HepG2 (cell line): ENCODE measurements around the gene RIPK1. TPM values are rescaled to one million over a fixed set of nuclear protein-coding genes. Genes with fewer than 3 reads are reported as not detected.

ENCODE experiments used
- ATF7 ChIP-seq, 2 experiments: fragments of 450-650 bp in 1 of 2; sonication (generic) in 1 of 2; formaldehyde crosslinking in 1 of 2; IDR thresholded peaks; 2 replicates each; pipeline versions ENCODE4 v1.4.0 to v1.6.1; 2016 to 2020; ENCODE audit warnings: antibody characterized with exemption in 1 of 2, mild to moderate bottlenecking in 1 of 2, missing genetic modification reagents in 1 of 2
- CHD2 ChIP-seq: IDR thresholded peaks from 2 replicates; pipeline ENCODE4 v1.6.1; 2011; ENCODE audit warnings: low read depth, low read length, improper control_type of control experiment
- CHD4 ChIP-seq: fragments of 200-600 bp; sonication (generic); IDR thresholded peaks from 2 replicates; pipeline ENCODE4 v1.7.0; 2017; ENCODE audit warnings: mild to moderate bottlenecking, low read length, borderline replicate concordance
- EED ChIP-seq: sonication (generic); formaldehyde crosslinking; IDR thresholded peaks from 2 replicates; pipeline ENCODE4 v1.5.0; 2020; ENCODE audit warnings: mild to moderate bottlenecking, missing genetic modification reagents
- FOXJ3 ChIP-seq: sonication (generic); formaldehyde crosslinking; IDR thresholded peaks from 2 replicates; pipeline ENCODE4 v1.4.0; 2020; ENCODE audit warnings: missing genetic modification reagents, mild to moderate bottlenecking, borderline replicate concordance
- GRHL1 ChIP-seq: sonication (generic); formaldehyde crosslinking; conservative IDR thresholded peaks from 2 replicates; pipeline ENCODE4 v1.8.0; 2022; ENCODE audit warnings: missing genetic modification reagents
- IRF2 ChIP-seq: IDR thresholded peaks from 2 replicates; pipeline ENCODE4 v1.6.1; 2018; ENCODE audit warnings: missing genetic modification reagents, missing compliant biosample characterization
- MIER2 ChIP-seq: IDR thresholded peaks from 2 replicates; pipeline ENCODE4 v1.6.1; 2016; ENCODE audit warnings: missing biosample characterization, missing genetic modification reagents
- MYPOP ChIP-seq: sonication (generic); formaldehyde crosslinking; IDR thresholded peaks from 2 replicates; pipeline ENCODE4 v1.8.1; 2023; ENCODE audit warnings: mild to moderate bottlenecking, moderate library complexity, missing genetic modification reagents
- NFATC3 ChIP-seq: sonication (generic); formaldehyde crosslinking; IDR thresholded peaks from 2 replicates; pipeline ENCODE4 v1.5.1; 2020; ENCODE audit warnings: mild to moderate bottlenecking, missing genetic modification reagents
- RBM39 ChIP-seq: fragments of 200-400 bp; formaldehyde crosslinking; IDR thresholded peaks from one replicate; pipeline ENCODE4 v1.6.1; 2018; ENCODE audit warnings: antibody characterized with exemption, mild to moderate bottlenecking, low read depth, low read length; ENCODE audit not compliant: poor library complexity, severe bottlenecking
- SALL2 ChIP-seq: sonication (generic); formaldehyde crosslinking; IDR thresholded peaks from 2 replicates; pipeline ENCODE4 v1.8.1; 2023; ENCODE audit warnings: mild to moderate bottlenecking, missing genetic modification reagents, inconsistent platforms
- SNAPC2 ChIP-seq: sonication (generic); formaldehyde crosslinking; IDR thresholded peaks from 2 replicates; pipeline ENCODE4 v1.8.1; 2022; ENCODE audit warnings: mild to moderate bottlenecking, missing genetic modification reagents
- ZFP41 ChIP-seq: sonication (generic); formaldehyde crosslinking; IDR thresholded peaks from 2 replicates; pipeline ENCODE4 v1.4.0; 2020; ENCODE audit warnings: mild to moderate bottlenecking, missing genetic modification reagents, borderline replicate concordance
- ZNF136 ChIP-seq: sonication (generic); formaldehyde crosslinking; IDR thresholded peaks from 2 replicates; pipeline ENCODE4 v1.8.1; 2022; ENCODE audit warnings: low read depth, mild to moderate bottlenecking, moderate library complexity, missing genetic modification reagents
- ZNF432 ChIP-seq: sonication (generic); formaldehyde crosslinking; IDR thresholded peaks from 2 replicates; pipeline ENCODE4 v1.5.0; 2020; ENCODE audit warnings: missing genetic modification reagents, mild to moderate bottlenecking, borderline replicate concordance
- ZNF530 ChIP-seq: sonication (generic); formaldehyde crosslinking; IDR thresholded peaks from 2 replicates; pipeline ENCODE4 v1.5.0; 2020; ENCODE audit warnings: low read depth, mild to moderate bottlenecking, missing genetic modification reagents
- ZNF816 ChIP-seq: sonication (generic); formaldehyde crosslinking; IDR thresholded peaks from 2 replicates; pipeline ENCODE4 v1.8.0; 2022; ENCODE audit warnings: missing genetic modification reagents, mild to moderate bottlenecking, borderline replicate concordance
- polyA plus RNA-seq, 8 experiments: library from polyadenylated mRNA; depleted of rRNA in 3 of 8; stranded (reverse) in 7 of 8; unstranded in 1 of 8; fragments of >200 nt; fragmentation: Illumina TruSeq in 4 of 8; extraction: Trizol in 4 of 8; gene quantifications; 2 replicates each; pipeline versions ENCODE4 v1.2.1 to v1.2.3, GENCODE V29; 2011 to 2016; ENCODE audit warnings: low read depth in 4 of 8, missing spikeins in 1 of 8, mixed read lengths in 1 of 8; ENCODE audit not compliant: insufficient read depth in 1 of 8
- total RNA-seq, 5 experiments: library from RNA; depleted of rRNA; stranded (reverse); fragments of >200 nt; fragmentation: Illumina TruSeq; extraction: Trizol; gene quantifications; 2 replicates each; pipeline ENCODE4 v1.2.3, GENCODE V29; 2016; ENCODE audit warnings: low read depth in 1 of 5
- TF ChIP-seq, protein P1 (sequence below): sonication (generic); formaldehyde crosslinking; IDR thresholded peaks from 2 replicates; pipeline ENCODE4 v1.4.0; 2020; ENCODE audit warnings: missing genetic modification reagents

RIPK1 gene
- total and polyA plus RNA-seq, 2 of the 13 experiments (the other 11 are each of a cell fraction or from before 2014, with no cell fraction given), result 9.0 to 10.3 TPM

GRCh38 chr6:3139090-3139903 lies 71.0 kb downstream of the RIPK1 start (continued):
- TF ChIP-seq, protein P1, sequence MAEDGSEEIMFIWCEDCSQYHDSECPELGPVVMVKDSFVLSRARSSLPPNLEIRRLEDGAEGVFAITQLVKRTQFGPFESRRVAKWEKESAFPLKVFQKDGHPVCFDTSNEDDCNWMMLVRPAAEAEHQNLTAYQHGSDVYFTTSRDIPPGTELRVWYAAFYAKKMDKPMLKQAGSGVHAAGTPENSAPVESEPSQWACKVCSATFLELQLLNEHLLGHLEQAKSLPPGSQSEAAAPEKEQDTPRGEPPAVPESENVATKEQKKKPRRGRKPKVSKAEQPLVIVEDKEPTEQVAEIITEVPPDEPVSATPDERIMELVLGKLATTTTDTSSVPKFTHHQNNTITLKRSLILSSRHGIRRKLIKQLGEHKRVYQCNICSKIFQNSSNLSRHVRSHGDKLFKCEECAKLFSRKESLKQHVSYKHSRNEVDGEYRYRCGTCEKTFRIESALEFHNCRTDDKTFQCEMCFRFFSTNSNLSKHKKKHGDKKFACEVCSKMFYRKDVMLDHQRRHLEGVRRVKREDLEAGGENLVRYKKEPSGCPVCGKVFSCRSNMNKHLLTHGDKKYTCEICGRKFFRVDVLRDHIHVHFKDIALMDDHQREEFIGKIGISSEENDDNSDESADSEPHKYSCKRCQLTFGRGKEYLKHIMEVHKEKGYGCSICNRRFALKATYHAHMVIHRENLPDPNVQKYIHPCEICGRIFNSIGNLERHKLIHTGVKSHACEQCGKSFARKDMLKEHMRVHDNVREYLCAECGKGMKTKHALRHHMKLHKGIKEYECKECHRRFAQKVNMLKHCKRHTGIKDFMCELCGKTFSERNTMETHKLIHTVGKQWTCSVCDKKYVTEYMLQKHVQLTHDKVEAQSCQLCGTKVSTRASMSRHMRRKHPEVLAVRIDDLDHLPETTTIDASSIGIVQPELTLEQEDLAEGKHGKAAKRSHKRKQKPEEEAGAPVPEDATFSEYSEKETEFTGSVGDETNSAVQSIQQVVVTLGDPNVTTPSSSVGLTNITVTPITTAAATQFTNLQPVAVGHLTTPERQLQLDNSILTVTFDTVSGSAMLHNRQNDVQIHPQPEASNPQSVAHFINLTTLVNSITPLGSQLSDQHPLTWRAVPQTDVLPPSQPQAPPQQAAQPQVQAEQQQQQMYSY (CRISPR knock-in tag), result no peak
- TF ChIP-seq MIER2 (CRISPR knock-in tag) (peak; percentile 75; the same call in 1 of the 2 replicates), ZNF432 (CRISPR knock-in tag) (no peak), ZNF530 (CRISPR knock-in tag) (no peak), RBM39 (peak; percentile 44), ATF7 (IDR thresholded peaks at IDR 0.05) (peak; percentile 45), ATF7 (CRISPR knock-in tag; IDR thresholded peaks at IDR 0.05) (peak; percentile 35; the same call in 1 of the 2 replicates), FOXJ3 (CRISPR knock-in tag) (peak; percentile 94; the same call in 1 of the 2 replicates), MYPOP (CRISPR knock-in tag) (peak; percentile 86), NFATC3 (CRISPR knock-in tag) (peak; percentile 72), SALL2 (CRISPR knock-in tag) (peak; percentile 84), ZNF816 (CRISPR knock-in tag) (peak; percentile 56; the same call in 1 of the 2 replicates), CHD4 (peak; percentile 35; the same call in 1 of the 2 replicates), GRHL1 (no peak), ZFP41 (no peak), CHD2 (no peak), EED (CRISPR knock-in tag) (no peak), ZNF136 (CRISPR knock-in tag) (peak; percentile 64; the same call in 1 of the 2 replicates), SNAPC2 (CRISPR knock-in tag) (peak; percentile 56; the same call in 1 of the 2 replicates), IRF2 (CRISPR knock-in tag) (peak; percentile 92)
